22Rv1 (cell line): Measurements from ENCODE around the gene KANSL1.

Experiments
- CTCF ChIP-seq: fragments of 450-650 bp; IDR thresholded peaks from 2 replicates; pipeline ENCODE4 v1.5.1; 2017; ENCODE audit warnings: mild to moderate bottlenecking
- ZFX ChIP-seq: fragments of 450-650 bp; IDR thresholded peaks from 2 replicates; pipeline ENCODE4 v1.6.1; 2017; ENCODE audit warnings: antibody characterized with exemption, borderline replicate concordance

- TF ChIP-seq CTCF (no peak), ZFX (no peak)
These were observed 104.6 kb downstream of the KANSL1 start for GRCh38 chr17:46088595-46088994.
